HEK293T (cell line): ENCODE results near the gene ALG8.
"Not testable (repeated sequence)": the region's sequence is repeated elsewhere in the genome, so short reads cannot be mapped to it uniquely, and the experiment has no call there.

Experiments used
- CTCF ChIA-PET: fragments of 350-600 bp; formaldehyde crosslinking; extraction: SDS; loops from one replicate; lab custom pipeline; 2021; ENCODE audit warnings: antibody characterized with exemption, inconsistent platforms; lab: Yijun Ruan, JAX
- POLR2A ChIA-PET: fragments of 350-600 bp; formaldehyde crosslinking; extraction: SDS; loops from one replicate; lab custom pipeline; 2020; ENCODE audit warnings: antibody characterized with exemption, inconsistent platforms; lab: Yijun Ruan, JAX
- DNase-seq: peaks from one replicate; pipeline ENCODE4 v3.0.0; 2012; ENCODE audit warnings: mixed read lengths; ENCODE audit errors: extremely low spot score
- ARNT ChIP-seq: fragments of 450-650 bp; IDR thresholded peaks from 2 replicates; pipeline ENCODE4 v1.6.1; 2017; ENCODE audit warnings: mild to moderate bottlenecking
- BHLHE40 ChIP-seq: fragments of 450-650 bp; IDR thresholded peaks from 2 replicates; pipeline ENCODE4 v1.6.1; 2016; ENCODE audit warnings: mild to moderate bottlenecking, moderate library complexity, borderline replicate concordance
- CTBP1 ChIP-seq: fragments of 450-650 bp; IDR thresholded peaks from 2 replicates; pipeline ENCODE4 v1.6.1; 2016; ENCODE audit warnings: borderline replicate concordance
- ELF4 ChIP-seq: fragments of 450-650 bp; IDR thresholded peaks from 2 replicates; pipeline ENCODE4 v1.6.1; 2017; ENCODE audit warnings: antibody characterized with exemption
- FOXA1 ChIP-seq: fragments of 450-650 bp; IDR thresholded peaks from 2 replicates; pipeline ENCODE4 v1.6.1; 2016; ENCODE audit warnings: mild to moderate bottlenecking
- FOXK2 ChIP-seq: fragments of 450-650 bp; IDR thresholded peaks from 2 replicates; pipeline ENCODE4 v1.6.1; 2016; ENCODE audit warnings: mild to moderate bottlenecking
- FOXM1 ChIP-seq: fragments of 450-650 bp; IDR thresholded peaks from 2 replicates; pipeline ENCODE4 v1.6.1; 2017; ENCODE audit warnings: mild to moderate bottlenecking, borderline replicate concordance
- HDGF ChIP-seq: fragments of 450-650 bp; IDR thresholded peaks from 2 replicates; pipeline ENCODE4 v1.6.1; 2017; ENCODE audit warnings: antibody characterized with exemption, borderline replicate concordance
- L3MBTL2 ChIP-seq: fragments of 450-650 bp; conservative IDR thresholded peaks from 2 replicates; pipeline ENCODE4 v1.6.1; 2016; ENCODE audit warnings: mild to moderate bottlenecking
- LEF1 ChIP-seq: fragments of 450-650 bp; IDR thresholded peaks from 2 replicates; pipeline ENCODE4 v1.6.1; 2017; ENCODE audit warnings: mild to moderate bottlenecking, borderline replicate concordance
- NFRKB ChIP-seq: fragments of 450-650 bp; IDR thresholded peaks from 2 replicates; pipeline ENCODE4 v1.6.1; 2016; ENCODE audit warnings: mild to moderate bottlenecking, moderate library complexity
- PKNOX1 ChIP-seq: fragments of 450-650 bp; IDR thresholded peaks from 2 replicates; pipeline ENCODE4 v1.6.1; 2016
- SP1 ChIP-seq: fragments of 450-650 bp; IDR thresholded peaks from 2 replicates; pipeline ENCODE4 v1.6.1; 2017
- SUZ12 ChIP-seq: fragments of 450-650 bp; IDR thresholded peaks from 2 replicates; pipeline ENCODE4 v1.6.1; 2016; ENCODE audit warnings: mild to moderate bottlenecking
- TARDBP ChIP-seq: fragments of 450-650 bp; IDR thresholded peaks from 2 replicates; pipeline ENCODE4 v1.6.1; 2016
- ZNF384 ChIP-seq: fragments of 450-650 bp; IDR thresholded peaks from 2 replicates; pipeline ENCODE4 v1.6.1; 2016

ALG8 gene

GRCh38 chr11:78061088-78061920 is 78.1 kb downstream of the ALG8 start:
- ChIA-PET CTCF (interaction anchor here (0.6 kb wide), 1 partner anchor 515 kb away, joined by 3 read pairs; no protein-coding TSS in a partner anchor), POLR2A (interaction anchor here (0.8 to 1.2 kb wide), 2 partner anchors 18 kb away, joined by 3 read pairs; partner anchors contain the start of gene NDUFC2)

GRCh38 chr11:78060533-78060932 is 78.9 kb downstream of the ALG8 start:
- DNase-seq: no peak
- POLR2A ChIA-PET: interaction anchor here (0.8 kb wide), 1 partner anchor 19 kb away, joined by 3 read pairs; the partner anchor contains the start of gene NDUFC2
- CTCF ChIA-PET: no interaction called here
- TF ChIP-seq PKNOX1 (no peak), ELF4 (no peak), SP1 (no peak)

More at GRCh38 chr11:78061088-78061920, 78.1 kb downstream of the ALG8 start:
- TF ChIP-seq ARNT (no peak), HDGF (no peak), SP1 (no peak), NFRKB (no peak), BHLHE40 (no peak), LEF1 (no peak), FOXA1 (no peak), FOXK2 (no peak), SUZ12 (no peak), PKNOX1 (no peak), L3MBTL2 (no peak), ZNF384 (no peak), FOXM1 (no peak), ELF4 (no peak), TARDBP (no peak), CTBP1 (no peak)
- DNase-seq: no peak

- DNase-seq, POLR2A ChIA-PET, CTCF ChIA-PET: not testable (repeated sequence)
These were observed 79.6 kb downstream of the ALG8 start for GRCh38 chr11:78059749-78060328.

- TF ChIP-seq CTBP1 (no peak), SUZ12 (no peak), LEF1 (no peak), PKNOX1 (no peak), ARNT (no peak), HDGF (no peak), FOXK2 (no peak), NFRKB (no peak), FOXA1 (no peak), ZNF384 (no peak), ELF4 (no peak), L3MBTL2 (no peak)
- DNase-seq: no peak
- ChIA-PET POLR2A (no interaction called here), CTCF (no interaction called here)
These were observed 81.9 kb downstream of the ALG8 start for GRCh38 chr11:78057462-78058055.

GRCh38 chr11:78056093-78056492 is 83.3 kb downstream of the ALG8 start:
- no peak for DNase-seq
- CTCF ChIA-PET: no interaction called here
- TF ChIP-seq HDGF (no peak), BHLHE40 (no peak), LEF1 (no peak), TARDBP (no peak), FOXA1 (no peak), FOXM1 (no peak), SUZ12 (no peak), ZNF384 (no peak), SP1 (no peak), PKNOX1 (no peak), ARNT (no peak), CTBP1 (no peak), FOXK2 (no peak), L3MBTL2 (no peak)
- POLR2A ChIA-PET: no interaction called here
